ENCODE measurements around the gene CACNA1S.

CACNA1S gene

DNA sequence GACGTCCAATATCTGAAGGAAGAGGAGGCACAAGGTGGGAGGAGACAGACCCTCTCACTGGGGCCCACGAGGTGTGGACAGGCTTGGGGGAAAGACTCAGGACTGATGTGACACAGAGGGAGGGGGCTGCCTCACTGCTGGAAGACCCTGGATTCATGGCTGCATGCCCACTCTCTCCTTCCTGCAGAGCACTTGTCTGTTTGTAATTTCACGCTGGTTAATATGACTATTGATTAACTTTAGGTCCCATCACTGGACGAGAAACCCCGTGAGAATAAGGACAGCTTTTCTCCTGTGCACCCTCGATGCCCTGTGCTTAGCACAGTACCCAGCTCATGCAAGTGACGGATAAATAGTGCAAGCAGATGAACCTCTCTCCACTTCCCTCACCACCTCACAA lies 35.1 kb downstream of the CACNA1S start:
- no peaks in the 10 kb centered on the region for H3K9me2 ChIP-seq (replicated peaks; ENCODE audit: insufficient read depth, low read length)
- H3K36me3 ChIP-seq (ENCODE audit: low read length) = no peaks in the 10 kb centered on the region
- TF ChIP-seq CTCF (IDR thresholded peaks at IDR 0.05; ENCODE audit: insufficient read depth, low read length, poor library complexity, severe bottlenecking) (no peak), EZH2phosphoT487 (conservative IDR thresholded peaks at IDR 0.05; ENCODE audit: low read length) (no peak)
- H3K4me2 ChIP-seq (ENCODE audit: low read depth, low read length, poor library complexity, severe bottlenecking) = no peak overlapping the region
- no peaks in the 10 kb centered on the region for H3K27me3 ChIP-seq (ENCODE audit: low read length)
- H2AFZ ChIP-seq (ENCODE audit: low read depth, low read length, severe bottlenecking) = no peak overlapping the region
- no peak overlapping the region for H3K4me3 ChIP-seq (ENCODE audit: insufficient read depth, low read length, poor library complexity, severe bottlenecking)
- no peaks in the 10 kb centered on the region for H3K79me2 ChIP-seq (ENCODE audit: insufficient read depth, low read length)
- no peak overlapping the region for H3K27ac ChIP-seq (ENCODE audit: low read depth, low read length)
- H4K20me1 ChIP-seq (ENCODE audit: low read depth, low read length) = no peaks in the 10 kb centered on the region
- H3K9ac ChIP-seq (ENCODE audit: low read length) = no peak overlapping the region
- H3F3A ChIP-seq (ENCODE audit: insufficient read depth) = no peaks in the 10 kb centered on the region
- H3K9me3 ChIP-seq (ENCODE audit: insufficient read depth, low read length) = no peaks in the 10 kb centered on the region

GRCh38 chr1:201076092-201076491 lies 36.1 kb downstream of the CACNA1S start:
- no peak for TF ChIP-seq CTCF (IDR thresholded peaks at IDR 0.05; ENCODE audit: insufficient read depth, low read length, poor library complexity, severe bottlenecking)
- TF ChIP-seq EZH2phosphoT487 (conservative IDR thresholded peaks at IDR 0.05; ENCODE audit: low read length) = no peak

GRCh38 chr1:201074018-201074417 lies 38.2 kb downstream of the CACNA1S start:
- no peak overlapping the region for H3K4me2 ChIP-seq (ENCODE audit: low read depth, low read length, poor library complexity, severe bottlenecking)
- H3K9ac ChIP-seq (ENCODE audit: low read length) = no peak overlapping the region
- no peaks in the 10 kb centered on the region for H3K36me3 ChIP-seq (ENCODE audit: low read length)
- no peak for TF ChIP-seq CTCF (IDR thresholded peaks at IDR 0.05; ENCODE audit: insufficient read depth, low read length, poor library complexity, severe bottlenecking)
- H3K9me3 ChIP-seq (ENCODE audit: insufficient read depth, low read length) = no peaks in the 10 kb centered on the region
- H3K9me2 ChIP-seq (replicated peaks; ENCODE audit: insufficient read depth, low read length) = no peaks in the 10 kb centered on the region
- H3K27ac ChIP-seq (ENCODE audit: low read depth, low read length) = no peak overlapping the region
- no peaks in the 10 kb centered on the region for H3F3A ChIP-seq (ENCODE audit: insufficient read depth)
- no peaks in the 10 kb centered on the region for H4K20me1 ChIP-seq (ENCODE audit: low read depth, low read length)
- no peaks in the 10 kb centered on the region for H3K79me2 ChIP-seq (ENCODE audit: insufficient read depth, low read length)
- no peaks in the 10 kb centered on the region for H3K27me3 ChIP-seq (ENCODE audit: low read length)
- H2AFZ ChIP-seq (ENCODE audit: low read depth, low read length, severe bottlenecking) = no peak overlapping the region
- H3K4me3 ChIP-seq (ENCODE audit: insufficient read depth, low read length, poor library complexity, severe bottlenecking) = no peak overlapping the region

More at GRCh38 chr1:201076092-201076491, 36.1 kb downstream of the CACNA1S start:
- Histone ChIP-seq H3K36me3 (ENCODE audit: low read length) (no peaks in the 10 kb centered on the region), H3F3A (ENCODE audit: insufficient read depth) (no peaks in the 10 kb centered on the region), H3K79me2 (ENCODE audit: insufficient read depth, low read length) (no peaks in the 10 kb centered on the region), H3K9me3 (ENCODE audit: insufficient read depth, low read length) (no peaks in the 10 kb centered on the region), H3K4me3 (ENCODE audit: insufficient read depth, low read length, poor library complexity, severe bottlenecking) (no peak overlapping the region), H3K4me2 (ENCODE audit: low read depth, low read length, poor library complexity, severe bottlenecking) (no peak overlapping the region), H3K27ac (ENCODE audit: low read depth, low read length) (no peak overlapping the region), H4K20me1 (ENCODE audit: low read depth, low read length) (no peaks in the 10 kb centered on the region), H2AFZ (ENCODE audit: low read depth, low read length, severe bottlenecking) (no peak overlapping the region), H3K9me2 (replicated peaks; ENCODE audit: insufficient read depth, low read length) (no peaks in the 10 kb centered on the region), H3K9ac (ENCODE audit: low read length) (no peak overlapping the region), H3K27me3 (ENCODE audit: low read length) (no peaks in the 10 kb centered on the region)

GRCh38 chr1:201072922-201073321 lies 39.3 kb downstream of the CACNA1S start:
- no peak overlapping the region for H3K4me3 ChIP-seq (ENCODE audit: insufficient read depth, low read length, poor library complexity, severe bottlenecking)
- no peaks in the 10 kb centered on the region for H3K79me2 ChIP-seq (ENCODE audit: insufficient read depth, low read length)
- H3K9me3 ChIP-seq (ENCODE audit: insufficient read depth, low read length) = no peaks in the 10 kb centered on the region
- H3K9me2 ChIP-seq (replicated peaks; ENCODE audit: insufficient read depth, low read length) = no peaks in the 10 kb centered on the region
- TF ChIP-seq EZH2phosphoT487 (conservative IDR thresholded peaks at IDR 0.05; ENCODE audit: low read length) (no peak), CTCF (IDR thresholded peaks at IDR 0.05; ENCODE audit: insufficient read depth, low read length, poor library complexity, severe bottlenecking) (no peak)
- H3F3A ChIP-seq (ENCODE audit: insufficient read depth) = no peaks in the 10 kb centered on the region
- H3K27ac ChIP-seq (ENCODE audit: low read depth, low read length) = no peak overlapping the region
- H3K9ac ChIP-seq (ENCODE audit: low read length) = no peak overlapping the region
- no peaks in the 10 kb centered on the region for H4K20me1 ChIP-seq (ENCODE audit: low read depth, low read length)
- H3K4me2 ChIP-seq (ENCODE audit: low read depth, low read length, poor library complexity, severe bottlenecking) = no peak overlapping the region
- H3K36me3 ChIP-seq (ENCODE audit: low read length) = no peaks in the 10 kb centered on the region
- H3K27me3 ChIP-seq (ENCODE audit: low read length) = no peaks in the 10 kb centered on the region
- H2AFZ ChIP-seq (ENCODE audit: low read depth, low read length, severe bottlenecking) = no peak overlapping the region
